ENCODE measurements around the gene TNFRSF18.

DNA sequence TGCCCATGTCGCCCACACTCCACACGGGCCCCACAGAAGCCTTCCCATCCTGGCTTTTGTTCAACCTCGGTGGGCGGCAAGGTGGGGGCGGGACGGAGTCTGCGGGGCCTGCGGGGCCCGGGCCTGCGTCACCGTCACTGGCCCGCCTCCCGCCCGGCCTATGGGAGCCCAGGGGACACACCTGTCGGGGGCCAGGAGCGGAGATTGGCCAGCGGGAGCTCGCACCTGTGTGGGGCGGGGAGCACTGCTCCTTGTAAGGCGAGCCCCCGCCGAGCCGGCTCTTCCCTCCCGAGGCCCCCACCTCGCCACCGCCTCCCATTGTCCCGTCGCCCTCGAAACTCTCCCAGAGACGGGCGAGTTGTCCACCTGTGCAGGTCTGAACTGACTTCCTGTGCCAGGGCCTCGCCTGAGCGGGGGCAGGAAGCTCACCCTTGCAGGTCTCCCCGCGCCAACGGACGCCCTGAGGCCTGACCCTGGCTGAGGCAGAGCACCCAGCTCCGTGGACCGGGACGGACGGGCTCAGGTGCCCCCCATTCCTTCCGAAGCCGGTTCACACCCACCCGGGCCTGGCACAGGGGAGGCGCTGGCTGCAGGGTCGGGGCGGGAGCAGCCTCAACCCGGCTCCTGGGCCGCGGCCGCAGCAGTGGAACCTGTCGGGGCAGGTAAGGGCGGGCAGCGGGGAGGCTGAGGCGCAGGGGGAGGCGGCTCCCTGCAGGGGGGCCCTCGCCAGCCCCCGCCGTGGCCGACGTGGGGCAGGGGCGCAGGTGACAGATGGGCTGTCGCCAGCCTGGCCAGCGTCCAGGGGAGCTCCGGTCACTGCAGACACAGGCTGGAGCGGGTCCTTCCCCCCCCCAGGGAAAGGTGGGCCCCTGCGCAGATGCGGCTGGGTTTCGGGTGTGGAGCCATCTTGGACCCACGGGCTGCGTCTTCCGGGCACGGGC, 43.5 kb downstream of the TNFRSF18 start:
- TF ChIP-seq, protein P1, sequence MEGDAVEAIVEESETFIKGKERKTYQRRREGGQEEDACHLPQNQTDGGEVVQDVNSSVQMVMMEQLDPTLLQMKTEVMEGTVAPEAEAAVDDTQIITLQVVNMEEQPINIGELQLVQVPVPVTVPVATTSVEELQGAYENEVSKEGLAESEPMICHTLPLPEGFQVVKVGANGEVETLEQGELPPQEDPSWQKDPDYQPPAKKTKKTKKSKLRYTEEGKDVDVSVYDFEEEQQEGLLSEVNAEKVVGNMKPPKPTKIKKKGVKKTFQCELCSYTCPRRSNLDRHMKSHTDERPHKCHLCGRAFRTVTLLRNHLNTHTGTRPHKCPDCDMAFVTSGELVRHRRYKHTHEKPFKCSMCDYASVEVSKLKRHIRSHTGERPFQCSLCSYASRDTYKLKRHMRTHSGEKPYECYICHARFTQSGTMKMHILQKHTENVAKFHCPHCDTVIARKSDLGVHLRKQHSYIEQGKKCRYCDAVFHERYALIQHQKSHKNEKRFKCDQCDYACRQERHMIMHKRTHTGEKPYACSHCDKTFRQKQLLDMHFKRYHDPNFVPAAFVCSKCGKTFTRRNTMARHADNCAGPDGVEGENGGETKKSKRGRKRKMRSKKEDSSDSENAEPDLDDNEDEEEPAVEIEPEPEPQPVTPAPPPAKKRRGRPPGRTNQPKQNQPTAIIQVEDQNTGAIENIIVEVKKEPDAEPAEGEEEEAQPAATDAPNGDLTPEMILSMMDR (IDR thresholded peaks at IDR 0.05): no peak
- TF ChIP-seq POLR2AphosphoS5 (IDR thresholded peaks at IDR 0.05): no peak
- no peak for TF ChIP-seq POLR2A (IDR thresholded peaks at IDR 0.05; ENCODE audit: low read depth)

All from esophagus muscularis mucosa (tissue), 3 donors.